ENCODE results near the gene HNRNPH1.

The HNRNPH1 gene

GRCh38 chr5:179613460-179614071, 9.9 kb downstream of the HNRNPH1 start:
- TF ChIP-seq, protein P1, sequence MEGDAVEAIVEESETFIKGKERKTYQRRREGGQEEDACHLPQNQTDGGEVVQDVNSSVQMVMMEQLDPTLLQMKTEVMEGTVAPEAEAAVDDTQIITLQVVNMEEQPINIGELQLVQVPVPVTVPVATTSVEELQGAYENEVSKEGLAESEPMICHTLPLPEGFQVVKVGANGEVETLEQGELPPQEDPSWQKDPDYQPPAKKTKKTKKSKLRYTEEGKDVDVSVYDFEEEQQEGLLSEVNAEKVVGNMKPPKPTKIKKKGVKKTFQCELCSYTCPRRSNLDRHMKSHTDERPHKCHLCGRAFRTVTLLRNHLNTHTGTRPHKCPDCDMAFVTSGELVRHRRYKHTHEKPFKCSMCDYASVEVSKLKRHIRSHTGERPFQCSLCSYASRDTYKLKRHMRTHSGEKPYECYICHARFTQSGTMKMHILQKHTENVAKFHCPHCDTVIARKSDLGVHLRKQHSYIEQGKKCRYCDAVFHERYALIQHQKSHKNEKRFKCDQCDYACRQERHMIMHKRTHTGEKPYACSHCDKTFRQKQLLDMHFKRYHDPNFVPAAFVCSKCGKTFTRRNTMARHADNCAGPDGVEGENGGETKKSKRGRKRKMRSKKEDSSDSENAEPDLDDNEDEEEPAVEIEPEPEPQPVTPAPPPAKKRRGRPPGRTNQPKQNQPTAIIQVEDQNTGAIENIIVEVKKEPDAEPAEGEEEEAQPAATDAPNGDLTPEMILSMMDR (IDR thresholded peaks at IDR 0.05; ENCODE audit: insufficient read depth, missing control alignments): no peak
- FAIRE-seq (no peak), DNase-seq (ENCODE audit: insufficient read length, low spot score) (no peak)

DNA sequence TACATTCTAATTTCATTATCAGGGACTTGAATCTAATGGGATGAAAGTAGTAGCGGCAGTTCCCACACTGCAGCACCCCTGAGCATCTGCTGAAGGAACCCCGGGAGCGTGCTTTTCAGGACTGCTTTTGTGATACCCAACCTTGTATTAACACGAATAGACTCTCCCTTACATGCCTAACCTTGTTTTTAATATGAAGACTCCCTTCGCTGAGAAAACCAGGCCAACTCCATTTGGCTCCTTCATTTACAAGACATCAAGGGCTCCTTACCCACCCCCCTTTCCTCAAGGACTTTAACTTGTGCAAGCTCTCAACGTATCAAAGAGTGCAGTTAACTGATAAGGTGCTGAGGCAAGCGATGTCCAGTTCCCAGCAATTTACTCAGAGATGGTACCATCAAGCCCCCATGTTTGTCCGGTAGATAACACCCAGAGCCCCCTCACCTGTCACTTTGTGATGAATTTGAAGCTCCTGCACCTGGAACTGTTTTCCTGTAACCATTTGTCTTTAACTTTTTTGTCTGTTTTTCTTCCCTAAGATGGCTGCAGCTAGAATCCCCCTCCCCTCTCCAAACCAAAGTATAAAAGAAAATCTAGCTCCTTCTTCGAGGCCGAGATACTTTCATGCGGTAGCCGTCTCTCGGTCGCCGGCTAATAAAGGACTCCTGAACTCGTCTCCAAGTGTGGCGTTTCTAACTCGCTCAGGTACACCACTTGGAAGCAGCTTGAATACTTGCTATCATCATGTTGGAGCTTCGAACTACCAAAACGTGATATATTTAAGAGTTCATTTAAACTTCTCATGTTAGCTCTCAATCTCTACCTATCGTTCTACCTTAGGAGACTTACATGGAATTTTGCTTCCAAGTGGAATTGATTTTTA, 10.7 kb downstream of the HNRNPH1 start:
- FAIRE-seq: no peak
- TF ChIP-seq, protein P1 (IDR thresholded peaks at IDR 0.05; ENCODE audit: insufficient read depth, missing control alignments): no peak
- no peak for DNase-seq (ENCODE audit: insufficient read length, low spot score)

- no peak for DNase-seq (ENCODE audit: insufficient read length, low spot score)
- no peak for FAIRE-seq
- TF ChIP-seq, protein P1 (IDR thresholded peaks at IDR 0.05; ENCODE audit: insufficient read depth, missing control alignments): no peak
Measured at GRCh38 chr5:179610903-179611265, 12.6 kb downstream of the HNRNPH1 start.

DNA sequence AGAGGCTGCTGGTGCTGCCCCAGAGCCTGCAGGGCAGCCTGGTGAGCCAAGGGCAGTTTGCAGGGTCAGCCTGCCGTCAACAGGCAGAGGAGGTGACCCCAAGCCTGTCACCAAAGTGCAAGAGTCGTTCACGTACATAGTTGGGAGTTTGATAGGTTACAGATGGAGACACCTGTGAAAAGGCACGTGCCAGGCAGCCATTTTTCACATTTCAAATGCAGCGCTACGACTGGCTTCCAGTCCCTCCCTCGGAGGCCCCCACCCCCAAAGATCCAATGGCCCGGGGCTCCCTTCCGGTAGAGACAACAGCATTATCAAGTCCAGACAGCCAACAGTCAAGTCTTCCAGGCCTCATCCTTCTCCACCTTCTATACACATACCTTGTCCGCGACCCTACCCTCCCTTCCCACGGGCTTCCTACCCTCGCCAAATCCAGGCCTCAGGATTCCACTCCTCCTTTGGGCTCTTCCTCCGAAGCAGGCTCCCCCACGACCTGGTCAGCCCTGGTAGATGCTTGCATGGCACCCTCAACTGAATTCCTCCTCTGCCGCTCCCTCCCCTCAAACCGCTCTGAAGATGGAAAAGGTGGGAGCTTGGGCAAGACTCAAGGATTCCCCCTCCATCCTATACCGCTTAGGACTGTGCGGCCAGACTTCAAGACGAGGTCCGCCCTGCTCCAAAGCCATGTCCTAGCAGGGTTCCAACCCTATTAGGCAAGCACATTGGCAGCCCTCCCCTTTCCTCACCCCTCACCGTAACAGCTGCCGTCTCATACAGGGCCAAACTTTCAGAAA, 13.2 kb downstream of the HNRNPH1 start:
- TF ChIP-seq, protein P1 (IDR thresholded peaks at IDR 0.05; ENCODE audit: insufficient read depth, missing control alignments): no peak
- FAIRE-seq (no peak), DNase-seq (ENCODE audit: insufficient read length, low spot score) (no peak)

DNA sequence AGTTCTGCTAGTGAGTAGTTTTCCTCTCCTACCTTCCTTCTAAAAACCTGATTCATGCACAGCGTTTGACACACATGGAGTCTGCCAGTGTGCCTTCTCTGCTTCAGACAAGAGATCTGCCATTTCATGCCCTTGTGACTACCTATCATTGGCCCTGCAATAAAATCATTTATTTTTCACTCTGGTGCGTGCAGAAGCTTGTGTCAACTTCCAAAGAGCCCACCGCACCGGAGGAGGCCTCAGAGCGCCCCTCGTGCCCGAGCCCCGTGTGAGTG, 13.7 kb downstream of the HNRNPH1 start:
- no peak for DNase-seq (ENCODE audit: insufficient read length, low spot score)
- TF ChIP-seq, protein P1 (IDR thresholded peaks at IDR 0.05; ENCODE audit: insufficient read depth, missing control alignments): no peak
- no peak for FAIRE-seq

DNA sequence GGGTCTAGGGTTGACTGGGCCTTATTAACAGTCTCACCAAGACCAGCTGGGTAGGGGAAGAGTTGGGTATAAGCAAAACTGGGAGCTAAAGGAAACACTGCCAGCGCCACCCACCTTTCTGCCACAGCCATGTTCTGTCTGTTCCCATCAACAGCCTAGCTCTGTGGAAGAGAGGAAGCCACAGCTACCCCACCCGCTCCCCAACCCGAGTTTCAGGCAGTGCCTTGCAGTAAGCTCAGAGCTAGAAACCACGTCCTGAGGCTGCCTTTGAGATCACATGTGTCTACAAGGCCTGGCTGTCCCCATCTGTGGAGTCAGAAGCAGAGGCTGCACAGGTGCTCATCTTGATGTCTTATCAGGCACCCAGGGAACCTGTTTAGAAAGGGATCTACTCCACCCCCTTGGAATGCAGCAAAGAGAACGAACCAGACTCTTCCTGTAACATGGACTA, 15.3 kb downstream of the HNRNPH1 start:
- TF ChIP-seq, protein P1 (IDR thresholded peaks at IDR 0.05; ENCODE audit: insufficient read depth, missing control alignments): no peak
- no peak for FAIRE-seq
- DNase-seq (ENCODE audit: insufficient read length, low spot score): no peak
